Erythroblast (primary cell): ENCODE data around the gene TMEM80.

ENCODE experiments used
- GATA1 ChIP-seq: IDR thresholded peaks from 2 replicates; pipeline ENCODE4 v1.6.1; 2011; ENCODE audit warnings: low read depth, mild to moderate bottlenecking, control low read depth, low read length, moderate library complexity
- POLR2A ChIP-seq: IDR thresholded peaks from 2 replicates; pipeline ENCODE4 v1.6.1; 2011; ENCODE audit warnings: mild to moderate bottlenecking, low read length

DNA sequence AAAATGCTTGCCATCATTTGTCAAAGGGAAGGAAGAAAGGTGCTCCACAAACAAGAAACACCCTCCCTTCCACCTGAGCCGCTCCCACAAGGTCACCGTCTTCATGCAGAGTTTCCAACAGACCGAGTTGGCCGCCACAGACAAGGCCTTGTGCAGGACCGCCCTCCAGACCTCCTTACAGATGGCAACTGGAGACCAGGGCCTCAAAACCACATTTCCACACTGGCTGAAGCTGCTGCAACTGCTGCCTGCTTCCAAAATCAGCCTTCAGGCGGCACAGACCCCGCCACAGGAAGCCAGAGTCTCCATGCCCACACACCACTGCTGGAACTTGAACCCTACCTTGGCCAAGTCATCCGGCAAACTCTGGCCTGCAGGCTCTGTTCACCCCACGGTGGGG, 6.9 kb upstream of the TMEM80 start:
- TF ChIP-seq POLR2A (no peak), GATA1 (no peak)
